GM12873 (cell line): ENCODE data around the gene DNAH9.

Source experiments
- TF ChIP-seq, protein P1 (sequence below): IDR thresholded peaks from 2 replicates; pipeline ENCODE4 v1.5.1; 2012; ENCODE audit warnings: low read depth, mild to moderate bottlenecking, moderate library complexity, low read length, control low read depth; ENCODE audit not compliant: insufficient read depth; ENCODE audit errors: missing control alignments

DNAH9 gene

GRCh38 chr17:11704041-11704440 lies 105.8 kb downstream of the DNAH9 start:
- TF ChIP-seq, protein P1, sequence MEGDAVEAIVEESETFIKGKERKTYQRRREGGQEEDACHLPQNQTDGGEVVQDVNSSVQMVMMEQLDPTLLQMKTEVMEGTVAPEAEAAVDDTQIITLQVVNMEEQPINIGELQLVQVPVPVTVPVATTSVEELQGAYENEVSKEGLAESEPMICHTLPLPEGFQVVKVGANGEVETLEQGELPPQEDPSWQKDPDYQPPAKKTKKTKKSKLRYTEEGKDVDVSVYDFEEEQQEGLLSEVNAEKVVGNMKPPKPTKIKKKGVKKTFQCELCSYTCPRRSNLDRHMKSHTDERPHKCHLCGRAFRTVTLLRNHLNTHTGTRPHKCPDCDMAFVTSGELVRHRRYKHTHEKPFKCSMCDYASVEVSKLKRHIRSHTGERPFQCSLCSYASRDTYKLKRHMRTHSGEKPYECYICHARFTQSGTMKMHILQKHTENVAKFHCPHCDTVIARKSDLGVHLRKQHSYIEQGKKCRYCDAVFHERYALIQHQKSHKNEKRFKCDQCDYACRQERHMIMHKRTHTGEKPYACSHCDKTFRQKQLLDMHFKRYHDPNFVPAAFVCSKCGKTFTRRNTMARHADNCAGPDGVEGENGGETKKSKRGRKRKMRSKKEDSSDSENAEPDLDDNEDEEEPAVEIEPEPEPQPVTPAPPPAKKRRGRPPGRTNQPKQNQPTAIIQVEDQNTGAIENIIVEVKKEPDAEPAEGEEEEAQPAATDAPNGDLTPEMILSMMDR: no peak

DNA sequence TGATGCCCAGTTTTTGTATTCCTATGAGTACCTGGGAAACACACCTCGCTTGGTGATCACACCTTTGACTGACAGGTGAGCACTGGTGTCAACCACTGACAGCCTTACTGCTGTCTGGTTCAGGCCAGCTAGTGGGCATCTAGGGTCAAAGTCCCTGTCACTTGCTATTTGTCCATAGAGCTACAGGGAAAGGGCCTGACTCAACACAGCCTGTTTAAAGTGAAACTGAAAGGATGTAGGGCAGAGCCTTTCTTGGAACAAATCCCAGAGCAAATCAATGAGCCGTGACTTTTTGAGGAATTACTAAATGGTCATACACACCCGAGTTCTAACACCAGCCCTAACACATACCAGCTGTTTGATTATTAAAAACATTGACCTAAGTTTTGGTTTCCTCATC lies 106.8 kb downstream of the DNAH9 start:
- TF ChIP-seq, protein P1: no peak

GRCh38 chr17:11707586-11707985 lies 109.3 kb downstream of the DNAH9 start:
- TF ChIP-seq, protein P1: no peak

DNA sequence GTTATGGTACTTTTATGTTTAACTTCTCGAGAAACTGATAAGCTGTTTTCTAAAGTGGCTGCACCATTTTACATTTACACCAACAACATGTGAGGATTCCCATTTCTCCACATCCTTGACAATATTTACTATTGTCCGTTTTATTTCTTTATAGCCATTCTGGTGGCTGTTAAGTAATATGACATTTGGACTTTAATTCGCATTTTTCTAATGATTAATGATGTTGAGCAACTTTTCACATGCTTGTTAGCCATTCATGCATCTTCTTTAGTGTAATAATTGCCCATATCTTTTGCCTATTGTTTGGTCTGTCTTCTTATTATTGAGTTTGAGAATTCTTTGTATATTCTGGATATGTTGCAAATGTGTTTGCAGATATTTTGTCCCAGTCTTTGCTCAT lies 114.2 kb downstream of the DNAH9 start:
- TF ChIP-seq, protein P1: no peak

- TF ChIP-seq, protein P1: no peak
Observed at GRCh38 chr17:11719203-11719602, 120.9 kb downstream of the DNAH9 start.

- TF ChIP-seq, protein P1: no peak
Observed at GRCh38 chr17:11719856-11720255, 121.6 kb downstream of the DNAH9 start.

DNA sequence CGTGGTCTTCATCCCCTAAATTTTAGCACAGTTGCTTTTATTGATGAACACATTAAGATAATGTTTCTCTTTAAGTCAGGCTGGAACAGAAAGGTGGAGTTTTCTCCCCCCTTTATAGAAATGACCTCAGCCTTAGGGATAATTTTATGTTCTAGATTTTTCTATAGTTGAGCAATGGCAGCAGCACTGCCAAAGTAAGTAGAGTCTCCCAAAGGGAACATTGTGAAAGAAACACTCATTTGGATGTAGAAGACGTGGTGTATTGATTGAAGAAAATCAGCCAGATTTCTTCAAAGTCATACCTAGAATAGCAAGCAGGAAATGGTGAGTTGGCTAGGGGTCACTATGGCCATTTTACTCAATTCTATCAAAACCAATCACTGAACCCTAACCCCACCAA lies 122.5 kb downstream of the DNAH9 start:
- TF ChIP-seq, protein P1: no peak
